K562 (cell line): Measurements from ENCODE around the gene NIPSNAP2. TPM values are rescaled to one million over a fixed set of nuclear protein-coding genes. Genes with fewer than 3 reads are reported as not detected.

Experiments used
- ERF ChIP-seq: fragments of 450-650 bp; formaldehyde crosslinking; IDR thresholded peaks from 2 replicates; pipeline ENCODE4 v1.4.0; 2020; ENCODE audit warnings: mild to moderate bottlenecking, mixed read lengths
- GABPA ChIP-seq: fragments of 200-800 bp; sonication (Bioruptor generic); conservative IDR thresholded peaks from 2 replicates; pipeline ENCODE4 v1.6.1; 2016; ENCODE audit warnings: low read depth, missing genetic modification characterization, missing compliant biosample characterization
- KDM2B ChIP-seq: fragments of 250-450 bp; sonication (Bioruptor Pico); IDR thresholded peaks from 2 replicates; pipeline ENCODE4 v1.8.0; 2021; ENCODE audit warnings: mild to moderate bottlenecking, moderate library complexity
- NR2C2 ChIP-seq, 2 experiments: fragments of 200-800 bp in 1 of 2; sonication (Bioruptor generic) in 1 of 2; sonication (generic) in 1 of 2; formaldehyde crosslinking in 1 of 2; IDR thresholded peaks; 2 replicates each; pipeline versions ENCODE4 v1.6.1 to v1.8.0; 2016 to 2022; ENCODE audit warnings: mild to moderate bottlenecking in 1 of 2, missing compliant biosample characterization in 1 of 2, missing genetic modification characterization in 1 of 2, missing genetic modification reagents in 1 of 2
- NRF1 ChIP-seq, 2 experiments: fragments of 450-650 bp; IDR thresholded peaks in 1 of 2; conservative IDR thresholded peaks in 1 of 2; 2 replicates each; pipeline ENCODE4 v1.6.1; 2014; ENCODE audit warnings: mild to moderate bottlenecking in 2 of 2
- SLC30A9 ChIP-seq: fragments of 250-450 bp; sonication (Bioruptor Pico); IDR thresholded peaks from 2 replicates; pipeline ENCODE4 v1.8.0; 2022; ENCODE audit warnings: mild to moderate bottlenecking, moderate library complexity
- SMAD4 ChIP-seq: fragments of 250-450 bp; sonication (Bioruptor Pico); conservative IDR thresholded peaks from 2 replicates; pipeline ENCODE4 v1.8.0; 2021; ENCODE audit warnings: inconsistent platforms, mild to moderate bottlenecking, moderate library complexity
- SRF ChIP-seq, 2 experiments: fragments of 250-450, 450-650 bp in 1 of 2; sonication (Bioruptor Pico) in 1 of 2; sonication (generic) in 1 of 2; formaldehyde crosslinking; IDR thresholded peaks; 2 replicates each; pipeline versions ENCODE4 v1.5.0 to v1.5.1; 2020 to 2022; ENCODE audit warnings: mild to moderate bottlenecking in 1 of 2, missing genetic modification reagents in 1 of 2
- SUPT5H ChIP-seq: fragments of 450-650 bp; IDR thresholded peaks from 2 replicates; pipeline ENCODE4 v1.6.1; 2016
- TARDBP ChIP-seq: fragments of 450-650 bp; IDR thresholded peaks from 2 replicates; pipeline ENCODE4 v1.6.1; 2016
- polyA plus RNA-seq, 8 experiments: library from polyadenylated mRNA; depleted of rRNA in 4 of 8; stranded (reverse) in 5 of 8; unstranded in 3 of 8; fragments of >200 nt; fragmentation: Nextera tagmentation in 2 of 8; fragmentation: Illumina TruSeq in 1 of 8; extraction: Ambion mirVana in 2 of 8; extraction: Trizol in 1 of 8; gene quantifications; 2 replicates each; pipeline versions ENCODE4 v1.2.1 to v1.2.3, GENCODE V29; 2011 to 2014; ENCODE audit warnings: inconsistent platforms in 1 of 8, missing spikeins in 1 of 8
- total RNA-seq, 7 experiments: library from RNA; depleted of rRNA in 6 of 7; stranded (reverse); fragments of >200 nt in 6 of 7; fragmentation: Illumina TruSeq in 2 of 7; extraction: Trizol in 2 of 7; gene quantifications; 2 replicates each; pipeline versions ENCODE4 v1.2.1 to v1.2.3, GENCODE V29; 2011 to 2021; ENCODE audit warnings: low replicate concordance in 1 of 7
- TF ChIP-seq, protein P1 (sequence below): fragments of 450-650 bp; IDR thresholded peaks from 2 replicates; pipeline ENCODE4 v1.6.1; 2017; ENCODE audit warnings: antibody characterized with exemption, mild to moderate bottlenecking
- TF ChIP-seq, protein P2 (sequence below): fragments of 450-650 bp; IDR thresholded peaks from 2 replicates; pipeline ENCODE4 v1.6.1; 2016; ENCODE audit warnings: mild to moderate bottlenecking
- TF ChIP-seq, protein P3 (sequence below): fragments of 450-650 bp; formaldehyde crosslinking; conservative IDR thresholded peaks from 2 replicates; pipeline ENCODE4 v1.4.0; 2022; ENCODE audit warnings: mild to moderate bottlenecking, missing genetic modification characterization
- TF ChIP-seq, protein P4 (sequence below), 3 experiments: fragments of 200-800 bp in 1 of 3; fragments of 250-450 bp in 1 of 3; fragments of 450-650 bp in 1 of 3; sonication (Bioruptor Pico) in 1 of 3; sonication (Bioruptor generic) in 1 of 3; formaldehyde crosslinking in 1 of 3; IDR thresholded peaks; 2 replicates each; pipeline versions ENCODE4 v1.6.1 to v1.8.0; 2016 to 2022; ENCODE audit warnings: mild to moderate bottlenecking in 2 of 3, missing genetic modification characterization in 2 of 3, missing compliant biosample characterization in 1 of 3, moderate library complexity in 1 of 3

Gene NIPSNAP2
- total and polyA plus RNA-seq, 9 of the 15 experiments (the other 6 are each of a cell fraction or from before 2014, with no cell fraction given), result 24.9 to 107 (median 53.0) TPM

DNA sequence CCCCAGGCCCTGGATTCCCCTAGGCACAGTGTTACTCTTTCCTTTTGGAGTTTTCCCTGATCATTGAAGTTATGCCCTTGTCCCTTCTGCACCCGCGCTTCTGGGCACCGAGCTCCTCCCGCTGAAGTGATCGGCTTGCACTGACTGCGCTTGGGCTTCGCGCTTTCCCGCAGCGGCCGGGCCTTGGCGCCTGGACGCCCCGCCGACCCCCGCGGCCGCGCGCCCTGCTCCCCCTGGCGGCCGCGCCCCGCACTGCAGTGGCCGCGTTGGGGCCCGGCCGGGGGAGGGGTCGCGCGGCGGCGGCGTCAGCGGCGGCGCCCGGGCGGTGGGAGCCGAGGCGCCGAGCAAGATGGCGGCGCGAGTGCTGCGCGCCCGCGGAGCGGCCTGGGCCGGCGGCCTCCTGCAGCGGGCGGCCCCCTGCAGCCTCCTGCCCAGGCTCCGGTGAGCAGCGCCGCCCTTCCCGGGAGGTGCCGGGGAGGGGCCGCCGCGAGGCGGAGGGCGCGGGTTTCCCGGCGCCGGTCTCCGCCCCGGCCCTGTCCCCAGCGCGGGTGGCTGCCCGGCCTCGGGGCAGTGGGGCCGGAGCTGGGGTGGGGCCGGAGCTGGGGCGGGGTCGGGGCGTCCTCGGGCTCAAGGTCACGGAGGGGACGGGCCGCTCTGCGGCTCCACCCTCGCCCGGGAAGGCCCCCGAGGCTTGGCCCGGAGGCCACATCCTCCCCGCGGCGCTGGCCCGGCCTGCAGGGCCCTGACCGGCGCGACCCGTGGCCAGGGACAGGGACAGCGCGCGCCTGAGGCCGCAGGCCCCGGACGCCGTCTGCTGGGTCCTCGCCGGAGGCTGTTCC is at the start of gene NIPSNAP2 (continued):
- TF ChIP-seq, protein P1, sequence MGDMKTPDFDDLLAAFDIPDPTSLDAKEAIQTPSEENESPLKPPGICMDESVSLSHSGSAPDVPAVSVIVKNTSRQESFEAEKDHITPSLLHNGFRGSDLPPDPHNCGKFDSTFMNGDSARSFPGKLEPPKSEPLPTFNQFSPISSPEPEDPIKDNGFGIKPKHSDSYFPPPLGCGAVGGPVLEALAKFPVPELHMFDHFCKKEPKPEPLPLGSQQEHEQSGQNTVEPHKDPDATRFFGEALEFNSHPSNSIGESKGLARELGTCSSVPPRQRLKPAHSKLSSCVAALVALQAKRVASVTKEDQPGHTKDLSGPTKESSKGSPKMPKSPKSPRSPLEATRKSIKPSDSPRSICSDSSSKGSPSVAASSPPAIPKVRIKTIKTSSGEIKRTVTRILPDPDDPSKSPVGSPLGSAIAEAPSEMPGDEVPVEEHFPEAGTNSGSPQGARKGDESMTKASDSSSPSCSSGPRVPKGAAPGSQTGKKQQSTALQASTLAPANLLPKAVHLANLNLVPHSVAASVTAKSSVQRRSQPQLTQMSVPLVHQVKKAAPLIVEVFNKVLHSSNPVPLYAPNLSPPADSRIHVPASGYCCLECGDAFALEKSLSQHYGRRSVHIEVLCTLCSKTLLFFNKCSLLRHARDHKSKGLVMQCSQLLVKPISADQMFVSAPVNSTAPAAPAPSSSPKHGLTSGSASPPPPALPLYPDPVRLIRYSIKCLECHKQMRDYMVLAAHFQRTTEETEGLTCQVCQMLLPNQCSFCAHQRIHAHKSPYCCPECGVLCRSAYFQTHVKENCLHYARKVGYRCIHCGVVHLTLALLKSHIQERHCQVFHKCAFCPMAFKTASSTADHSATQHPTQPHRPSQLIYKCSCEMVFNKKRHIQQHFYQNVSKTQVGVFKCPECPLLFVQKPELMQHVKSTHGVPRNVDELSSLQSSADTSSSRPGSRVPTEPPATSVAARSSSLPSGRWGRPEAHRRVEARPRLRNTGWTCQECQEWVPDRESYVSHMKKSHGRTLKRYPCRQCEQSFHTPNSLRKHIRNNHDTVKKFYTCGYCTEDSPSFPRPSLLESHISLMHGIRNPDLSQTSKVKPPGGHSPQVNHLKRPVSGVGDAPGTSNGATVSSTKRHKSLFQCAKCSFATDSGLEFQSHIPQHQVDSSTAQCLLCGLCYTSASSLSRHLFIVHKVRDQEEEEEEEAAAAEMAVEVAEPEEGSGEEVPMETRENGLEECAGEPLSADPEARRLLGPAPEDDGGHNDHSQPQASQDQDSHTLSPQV, result peak; percentile 32; the same call in 1 of the 2 replicates
- TF ChIP-seq SLC30A9 (no peak), SMAD4 (CRISPR knock-in tag) (peak; percentile 73), NR2C2 (CRISPR knock-in tag; IDR thresholded peaks at IDR 0.05) (no peak), NR2C2 (tag; IDR thresholded peaks at IDR 0.05) (peak; percentile 93), GABPA (tag) (0 out of 2 replicates have a peak, but pooled peaks have one; percentile 22), SRF (CRISPR knock-in tag; IDR thresholded peaks at IDR 0.05) (no peak), TARDBP (no peak), SUPT5H (peak; percentile 56), KDM2B (no peak), NRF1 (conservative IDR thresholded peaks at IDR 0.05 in 1 of 2, IDR thresholded peaks at IDR 0.05 in 1 of 2) (peak in 1 of 2 experiments; percentile 55; a peak in 2 of 4 replicates), ERF (no peak)
- TF ChIP-seq, protein P2, sequence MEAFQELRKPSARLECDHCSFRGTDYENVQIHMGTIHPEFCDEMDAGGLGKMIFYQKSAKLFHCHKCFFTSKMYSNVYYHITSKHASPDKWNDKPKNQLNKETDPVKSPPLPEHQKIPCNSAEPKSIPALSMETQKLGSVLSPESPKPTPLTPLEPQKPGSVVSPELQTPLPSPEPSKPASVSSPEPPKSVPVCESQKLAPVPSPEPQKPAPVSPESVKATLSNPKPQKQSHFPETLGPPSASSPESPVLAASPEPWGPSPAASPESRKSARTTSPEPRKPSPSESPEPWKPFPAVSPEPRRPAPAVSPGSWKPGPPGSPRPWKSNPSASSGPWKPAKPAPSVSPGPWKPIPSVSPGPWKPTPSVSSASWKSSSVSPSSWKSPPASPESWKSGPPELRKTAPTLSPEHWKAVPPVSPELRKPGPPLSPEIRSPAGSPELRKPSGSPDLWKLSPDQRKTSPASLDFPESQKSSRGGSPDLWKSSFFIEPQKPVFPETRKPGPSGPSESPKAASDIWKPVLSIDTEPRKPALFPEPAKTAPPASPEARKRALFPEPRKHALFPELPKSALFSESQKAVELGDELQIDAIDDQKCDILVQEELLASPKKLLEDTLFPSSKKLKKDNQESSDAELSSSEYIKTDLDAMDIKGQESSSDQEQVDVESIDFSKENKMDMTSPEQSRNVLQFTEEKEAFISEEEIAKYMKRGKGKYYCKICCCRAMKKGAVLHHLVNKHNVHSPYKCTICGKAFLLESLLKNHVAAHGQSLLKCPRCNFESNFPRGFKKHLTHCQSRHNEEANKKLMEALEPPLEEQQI, result no peak
- TF ChIP-seq, protein P3, sequence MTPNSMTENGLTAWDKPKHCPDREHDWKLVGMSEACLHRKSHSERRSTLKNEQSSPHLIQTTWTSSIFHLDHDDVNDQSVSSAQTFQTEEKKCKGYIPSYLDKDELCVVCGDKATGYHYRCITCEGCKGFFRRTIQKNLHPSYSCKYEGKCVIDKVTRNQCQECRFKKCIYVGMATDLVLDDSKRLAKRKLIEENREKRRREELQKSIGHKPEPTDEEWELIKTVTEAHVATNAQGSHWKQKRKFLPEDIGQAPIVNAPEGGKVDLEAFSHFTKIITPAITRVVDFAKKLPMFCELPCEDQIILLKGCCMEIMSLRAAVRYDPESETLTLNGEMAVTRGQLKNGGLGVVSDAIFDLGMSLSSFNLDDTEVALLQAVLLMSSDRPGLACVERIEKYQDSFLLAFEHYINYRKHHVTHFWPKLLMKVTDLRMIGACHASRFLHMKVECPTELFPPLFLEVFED, result no peak
- TF ChIP-seq, protein P4, sequence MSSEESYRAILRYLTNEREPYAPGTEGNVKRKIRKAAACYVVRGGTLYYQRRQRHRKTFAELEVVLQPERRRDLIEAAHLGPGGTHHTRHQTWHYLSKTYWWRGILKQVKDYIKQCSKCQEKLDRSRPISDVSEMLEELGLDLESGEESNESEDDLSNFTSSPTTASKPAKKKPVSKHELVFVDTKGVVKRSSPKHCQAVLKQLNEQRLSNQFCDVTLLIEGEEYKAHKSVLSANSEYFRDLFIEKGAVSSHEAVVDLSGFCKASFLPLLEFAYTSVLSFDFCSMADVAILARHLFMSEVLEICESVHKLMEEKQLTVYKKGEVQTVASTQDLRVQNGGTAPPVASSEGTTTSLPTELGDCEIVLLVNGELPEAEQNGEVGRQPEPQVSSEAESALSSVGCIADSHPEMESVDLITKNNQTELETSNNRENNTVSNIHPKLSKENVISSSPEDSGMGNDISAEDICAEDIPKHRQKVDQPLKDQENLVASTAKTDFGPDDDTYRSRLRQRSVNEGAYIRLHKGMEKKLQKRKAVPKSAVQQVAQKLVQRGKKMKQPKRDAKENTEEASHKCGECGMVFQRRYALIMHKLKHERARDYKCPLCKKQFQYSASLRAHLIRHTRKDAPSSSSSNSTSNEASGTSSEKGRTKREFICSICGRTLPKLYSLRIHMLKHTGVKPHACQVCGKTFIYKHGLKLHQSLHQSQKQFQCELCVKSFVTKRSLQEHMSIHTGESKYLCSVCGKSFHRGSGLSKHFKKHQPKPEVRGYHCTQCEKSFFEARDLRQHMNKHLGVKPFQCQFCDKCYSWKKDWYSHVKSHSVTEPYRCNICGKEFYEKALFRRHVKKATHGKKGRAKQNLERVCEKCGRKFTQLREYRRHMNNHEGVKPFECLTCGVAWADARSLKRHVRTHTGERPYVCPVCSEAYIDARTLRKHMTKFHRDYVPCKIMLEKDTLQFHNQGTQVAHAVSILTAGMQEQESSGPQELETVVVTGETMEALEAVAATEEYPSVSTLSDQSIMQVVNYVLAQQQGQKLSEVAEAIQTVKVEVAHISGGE (CRISPR knock-in tag; IDR thresholded peaks at IDR 0.05), result peak in 1 of 3 experiments; percentile 59; a peak in 2 of 6 replicates
